ENCODE measurements around the gene ARL5C.

GRCh38 chr17:39194985-39195524, 29.1 kb upstream of the ARL5C start:
- no peak for TF ChIP-seq CTCF (conservative IDR thresholded peaks at IDR 0.05)
- no peak for TF ChIP-seq ZFX (IDR thresholded peaks at IDR 0.05)
